ENCODE measurements around the gene BTBD1. TPM values are rescaled to one million over a fixed set of nuclear protein-coding genes. Genes with fewer than 3 reads are reported as not detected.
A peak's percentile ranks its signal among the peaks of the same experiment; 100 is the strongest.

BTBD1 gene
- 82.6 and 102 TPM in 2 replicates for total RNA-seq (2014; rRNA removed; shearing (Covaris generic))

DNA sequence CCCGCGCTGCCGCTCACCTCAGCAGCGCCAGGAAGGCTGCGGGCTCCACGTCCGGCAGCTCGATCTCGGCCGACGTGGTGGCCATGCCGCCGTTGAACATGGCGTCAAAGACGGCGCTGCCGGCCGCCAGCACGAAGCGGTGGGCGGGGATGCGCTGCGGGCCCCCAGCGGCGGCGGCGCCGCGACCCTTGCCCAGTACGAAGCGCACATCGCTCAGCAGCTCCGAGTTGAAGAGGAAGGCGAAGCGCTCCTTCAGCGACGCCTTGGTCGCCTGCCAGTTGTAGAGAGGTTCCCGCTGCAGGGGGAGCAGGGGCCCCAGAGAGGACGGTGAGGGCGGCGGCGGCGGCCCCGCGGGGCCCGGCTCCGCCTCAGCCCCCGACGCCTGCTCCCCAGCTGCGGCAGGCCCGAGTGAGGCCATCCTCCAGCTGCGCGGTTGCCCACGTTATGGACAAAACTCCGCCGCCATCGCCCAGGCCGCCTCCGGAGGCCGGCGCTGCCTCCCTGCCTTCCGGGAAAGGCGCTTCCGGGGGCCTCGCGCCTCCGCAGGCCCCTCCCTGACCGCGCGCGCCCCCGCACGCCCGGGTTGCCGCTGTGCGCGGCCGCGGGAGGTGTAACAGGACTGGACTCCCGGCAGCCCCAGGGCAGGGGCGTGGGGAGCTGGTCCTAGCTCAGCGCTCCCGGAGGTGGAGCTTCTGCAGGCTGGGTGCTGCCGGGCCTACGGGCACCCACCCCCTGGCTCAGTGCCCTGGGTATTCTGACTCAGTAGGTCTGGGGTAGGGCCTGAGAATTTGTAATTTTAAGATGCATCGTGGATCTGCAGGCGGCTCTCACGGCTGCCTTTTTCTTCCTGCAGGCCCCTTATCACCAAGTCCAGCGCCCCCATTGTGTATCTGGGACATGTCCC is at the start of gene BTBD1:
Gene BTBD1, minus strand, starts transcription at position 519 of the 904 bp plus-strand sequence. Its CDS starts 101 bp downstream, at position 418.
- peak; percentile 95 for DNase-seq (ENCODE audit: low read depth)

DNA sequence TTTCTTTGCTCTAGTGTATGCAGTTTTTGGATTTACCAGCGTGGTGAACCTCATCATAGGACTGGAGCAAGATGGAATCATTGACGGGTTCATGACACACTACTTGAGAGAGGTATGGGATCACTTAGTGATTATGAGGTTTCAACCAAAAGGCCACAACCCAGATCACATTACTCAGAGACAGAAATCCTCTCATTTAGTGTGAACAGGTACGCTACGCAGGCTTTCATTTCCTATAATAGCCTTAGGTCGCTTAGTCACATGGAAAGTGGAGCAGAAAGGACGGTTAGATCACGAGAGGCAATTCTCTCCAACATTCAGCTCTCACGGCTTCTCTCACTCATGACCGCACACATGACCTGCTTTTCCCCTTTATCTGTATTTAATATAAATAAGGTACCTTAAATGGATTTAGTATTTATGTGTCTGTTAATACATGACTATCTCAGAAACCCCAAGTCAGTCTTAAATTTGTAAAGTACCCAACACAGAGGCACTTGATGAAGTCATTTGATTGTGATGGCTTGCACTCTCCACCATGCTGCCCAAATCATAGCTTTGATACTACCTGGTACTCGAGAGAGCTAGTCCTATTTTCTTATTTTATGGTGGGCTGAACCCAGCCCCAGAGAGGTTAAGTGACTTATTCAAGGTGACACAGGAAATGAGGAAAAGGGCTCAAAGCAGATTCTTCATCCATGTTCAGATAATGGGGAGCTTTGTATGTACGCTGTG is 48.9 kb upstream of the BTBD1 start:
- no peak for DNase-seq (ENCODE audit: low read depth)

DNA sequence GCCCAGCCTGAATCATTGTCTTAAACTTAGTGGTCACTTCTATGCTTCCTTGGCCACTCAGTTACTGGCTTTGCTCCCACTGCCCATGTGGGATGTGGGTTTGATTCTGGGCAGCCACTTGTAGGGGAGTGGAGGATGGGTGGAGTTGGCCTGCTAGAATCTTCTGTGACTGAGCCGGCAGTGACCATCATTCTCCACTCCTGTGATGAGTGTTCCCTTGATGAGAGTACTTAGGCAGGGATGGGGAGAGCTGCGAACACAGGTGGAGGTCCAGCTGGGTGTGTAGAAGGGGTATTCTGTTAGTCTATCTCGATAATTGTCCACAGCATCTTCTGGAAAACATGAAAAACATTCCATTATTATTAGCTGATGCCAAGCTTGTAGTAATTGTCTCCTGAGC is 48.4 kb upstream of the BTBD1 start:
- no peak for DNase-seq (ENCODE audit: low read depth)

DNA sequence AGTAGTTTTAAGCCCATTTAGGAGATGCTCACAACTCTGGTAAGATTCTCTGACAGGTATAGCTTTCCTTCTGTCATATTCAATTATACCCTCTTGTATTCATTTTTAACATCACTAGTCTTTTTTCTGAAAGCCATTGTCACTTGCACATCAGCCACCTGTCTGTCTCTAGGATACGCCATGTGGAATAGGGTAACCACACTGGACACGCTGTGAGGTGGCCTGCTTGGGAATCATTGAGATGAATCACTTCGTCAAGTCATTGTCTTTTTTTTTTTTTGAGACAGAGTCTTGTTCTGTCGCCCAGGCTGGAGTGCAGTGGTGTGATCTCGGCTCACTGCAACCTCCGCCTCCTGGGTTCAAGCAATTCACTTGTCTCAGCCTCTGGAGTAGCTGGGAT is 47.8 kb upstream of the BTBD1 start:
- DNase-seq (ENCODE audit: low read depth), result no peak

DNA sequence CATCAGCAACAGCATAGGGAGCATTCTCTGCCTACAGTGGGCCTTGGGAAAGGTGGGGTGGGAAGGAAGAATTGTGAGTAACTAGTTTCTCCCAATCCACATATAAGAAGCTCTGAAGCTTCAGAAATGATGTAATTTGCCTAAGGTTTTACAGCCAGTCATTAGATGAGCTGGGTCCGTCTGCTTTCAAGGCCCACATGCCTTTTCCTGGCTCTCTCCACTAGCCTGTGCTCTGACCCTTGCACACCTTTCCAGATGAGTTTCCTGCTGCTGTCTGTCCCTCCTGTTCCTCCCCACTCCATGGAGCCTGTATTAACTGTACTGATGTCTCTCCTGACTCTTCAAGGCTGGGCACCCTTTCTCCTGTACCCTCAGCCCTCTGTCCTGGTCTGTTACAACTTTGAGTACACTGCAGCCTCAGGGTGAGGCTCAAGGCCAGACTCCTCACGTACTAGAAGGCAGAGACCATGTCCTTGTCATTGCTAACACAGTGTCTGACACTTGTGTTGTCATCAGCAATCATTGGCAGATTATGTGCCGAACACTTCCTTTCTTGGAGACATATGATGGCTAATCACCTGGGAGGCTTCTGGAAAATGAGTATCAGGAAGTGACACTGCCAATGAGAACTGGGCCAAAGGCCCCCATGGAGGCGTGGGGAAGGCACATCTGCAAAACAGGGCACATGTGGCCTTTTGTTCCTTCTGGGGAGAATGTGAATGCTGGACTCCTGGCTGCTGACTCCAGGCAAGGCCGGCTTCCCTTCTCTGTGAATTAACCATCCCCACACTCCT is 47.0 kb upstream of the BTBD1 start:
- DNase-seq (ENCODE audit: low read depth), result no peak

DNA sequence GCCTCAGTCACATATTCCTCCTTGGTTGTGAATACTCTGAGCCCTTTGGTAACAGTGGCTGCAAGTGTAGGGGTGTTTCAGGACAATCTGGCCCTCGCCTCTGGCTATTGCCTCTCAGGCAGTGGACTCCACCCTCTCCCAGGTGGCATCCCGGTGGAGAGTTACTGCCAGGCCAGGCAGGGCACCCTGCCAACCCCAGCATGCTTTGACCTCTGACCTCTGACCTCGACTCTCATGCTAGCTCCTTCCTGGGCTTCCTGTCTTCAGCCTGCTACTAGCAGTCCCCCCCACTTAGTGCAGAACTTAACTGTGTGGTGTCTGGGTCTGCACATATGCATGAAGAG is 45.9 kb upstream of the BTBD1 start:
- DNase-seq (ENCODE audit: low read depth), result no peak

DNA sequence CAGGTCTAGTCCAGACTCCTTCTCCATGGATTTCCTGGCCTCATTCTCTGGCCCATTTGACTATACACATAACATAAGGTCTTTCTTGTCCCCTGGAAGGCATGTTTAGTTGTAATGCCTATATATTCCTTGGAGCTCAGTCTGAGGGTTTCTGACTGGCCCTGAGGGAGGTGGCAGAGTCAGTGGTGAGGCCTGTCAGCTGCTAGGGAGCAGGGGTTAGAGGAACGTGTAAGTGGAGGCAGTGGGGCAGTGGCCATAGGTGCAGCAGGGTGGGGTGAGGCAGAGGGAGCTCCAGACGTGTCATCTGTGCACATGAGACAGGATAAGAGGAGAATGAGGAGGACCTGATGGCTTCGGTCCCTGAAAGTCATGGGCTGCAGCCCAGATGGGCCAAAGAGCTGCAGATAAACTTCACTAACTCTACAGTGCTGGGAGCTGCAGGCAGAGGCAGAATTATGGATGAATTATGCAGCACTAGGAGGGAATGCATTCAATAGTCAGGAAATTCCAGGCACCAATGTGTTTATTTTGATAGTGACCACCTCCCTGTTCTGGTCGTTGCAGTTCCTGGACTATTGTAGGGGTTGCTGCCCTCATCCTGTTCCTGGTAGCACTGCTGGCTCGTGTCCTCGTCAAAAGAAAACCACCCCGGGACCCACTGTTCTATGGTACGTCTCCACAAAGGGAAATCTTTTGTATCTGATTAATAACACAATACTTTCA is 45.3 kb upstream of the BTBD1 start:
- DNase-seq (ENCODE audit: low read depth), result peak; percentile 79

DNA sequence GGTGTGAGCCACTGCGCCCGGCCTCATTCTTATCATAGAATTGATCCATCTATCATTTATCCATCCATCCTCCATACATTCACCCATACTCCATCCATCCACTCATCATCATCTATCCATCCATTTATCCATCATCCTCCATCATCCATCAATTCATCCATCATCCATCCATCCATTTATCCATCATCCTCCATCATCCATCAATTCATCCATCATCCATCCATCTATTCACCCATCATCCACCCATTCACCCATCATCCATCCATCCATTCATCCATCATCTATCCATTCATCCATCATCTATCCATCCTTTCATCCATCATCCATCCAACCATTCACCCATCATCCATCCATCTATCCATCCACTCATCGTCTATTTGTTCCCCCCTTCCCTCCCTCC is 44.1 kb upstream of the BTBD1 start:
- DNase-seq (ENCODE audit: low read depth), result no peak

DNA sequence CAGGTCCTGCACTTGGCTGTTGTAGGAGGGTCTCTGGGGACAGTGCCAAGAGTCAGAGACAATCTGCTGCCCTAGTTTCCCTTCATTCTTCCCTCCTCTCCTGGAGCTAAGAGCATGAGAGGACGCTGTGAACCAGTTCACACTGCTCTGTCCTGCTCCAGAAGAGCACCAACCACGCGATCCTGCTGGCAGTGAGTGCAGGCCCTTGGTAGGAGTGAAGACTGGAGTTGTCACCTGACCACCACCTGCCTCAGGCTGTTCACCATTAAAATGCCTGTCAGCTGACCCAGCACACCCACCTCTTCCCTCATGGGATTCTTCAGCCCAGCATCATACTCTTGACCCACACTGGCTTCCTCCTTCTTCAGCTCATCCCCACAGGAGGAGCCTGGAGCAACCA is 43.3 kb upstream of the BTBD1 start:
- no peak for DNase-seq (ENCODE audit: low read depth)

DNA sequence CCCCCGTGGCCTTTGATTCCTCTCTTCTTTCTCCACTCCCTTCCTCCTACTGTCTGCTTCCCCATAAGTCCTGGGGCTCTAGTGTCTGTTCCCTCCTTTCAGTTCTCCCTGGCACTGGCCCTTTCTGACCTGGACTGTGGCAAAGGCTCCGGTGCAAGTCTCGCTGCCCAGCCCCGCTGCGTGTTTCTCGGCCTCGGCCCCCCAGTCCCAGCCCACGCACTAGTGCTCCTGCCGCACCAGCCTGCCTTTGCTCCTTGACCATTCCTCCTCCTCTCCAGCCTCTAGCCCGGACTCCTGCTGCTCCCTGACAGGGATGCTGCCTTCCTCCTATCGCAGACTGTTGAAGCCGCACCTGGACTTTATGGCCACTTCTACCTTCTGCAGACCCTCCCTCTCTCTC is 42.5 kb upstream of the BTBD1 start:
- no peak for DNase-seq (ENCODE audit: low read depth)

DNA sequence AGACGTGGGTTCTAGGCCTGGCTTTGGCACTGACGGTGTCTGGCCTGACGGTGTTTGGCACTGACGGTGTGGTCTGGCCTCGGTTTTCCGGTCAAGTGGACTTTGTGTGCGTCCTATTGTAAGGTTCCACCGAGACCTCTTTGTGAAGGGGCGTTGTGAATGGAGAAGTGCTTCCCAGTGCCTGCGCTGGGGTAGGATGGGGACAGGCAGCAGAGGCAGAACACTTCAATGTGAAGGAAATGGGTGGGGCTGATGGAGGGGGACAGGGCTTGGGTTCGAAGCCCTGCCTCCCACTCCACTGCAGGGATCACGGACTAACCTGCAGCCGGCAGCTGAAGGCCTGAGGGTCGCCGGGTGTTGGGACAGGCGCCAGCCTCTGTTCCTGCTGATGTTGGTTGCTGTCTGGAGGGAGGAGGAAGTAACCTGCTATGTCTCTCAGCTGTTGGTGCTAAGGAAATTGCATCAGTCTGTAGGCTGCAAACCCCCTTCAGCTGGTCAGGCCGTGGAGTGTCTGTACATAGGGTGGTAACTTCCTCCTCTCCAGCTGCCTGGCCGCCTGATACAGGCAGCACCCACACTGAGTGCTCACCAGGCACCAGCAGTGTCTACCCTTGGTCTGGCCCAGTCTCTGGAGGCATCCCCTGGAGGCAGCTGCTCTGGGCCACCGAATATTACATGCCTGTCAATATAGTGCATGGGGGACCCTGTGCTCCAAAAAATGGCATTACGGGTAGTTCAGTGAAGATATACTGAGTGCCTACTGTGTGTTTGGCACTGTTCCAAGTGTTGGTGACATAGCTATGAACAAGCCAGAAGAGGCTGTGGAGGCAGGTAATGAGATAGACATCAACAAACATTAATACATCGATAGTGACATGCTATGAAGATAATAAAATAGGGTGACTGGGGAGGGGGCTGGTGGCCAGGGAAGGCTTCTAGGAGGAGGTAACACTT is 41.5 kb upstream of the BTBD1 start:
- no peak for DNase-seq (ENCODE audit: low read depth)

DNA sequence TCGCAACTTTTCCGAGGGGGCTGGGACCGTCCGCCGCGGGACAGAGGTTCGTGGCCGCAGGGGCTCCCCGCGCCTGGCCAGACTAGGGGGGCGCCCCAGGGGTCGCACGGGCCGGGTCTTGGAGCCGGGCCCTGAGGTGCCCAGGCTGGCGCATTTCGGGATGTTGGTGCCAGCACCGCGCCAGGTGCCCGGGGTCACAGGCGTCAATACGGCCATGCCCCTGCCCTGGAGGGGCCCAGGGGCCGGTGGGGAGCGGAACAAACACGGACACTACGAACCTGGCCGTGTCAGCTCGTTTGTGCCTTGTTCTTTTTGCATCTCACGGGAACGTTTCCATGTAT is 40.8 kb upstream of the BTBD1 start:
- no peak for DNase-seq (ENCODE audit: low read depth)

DNA sequence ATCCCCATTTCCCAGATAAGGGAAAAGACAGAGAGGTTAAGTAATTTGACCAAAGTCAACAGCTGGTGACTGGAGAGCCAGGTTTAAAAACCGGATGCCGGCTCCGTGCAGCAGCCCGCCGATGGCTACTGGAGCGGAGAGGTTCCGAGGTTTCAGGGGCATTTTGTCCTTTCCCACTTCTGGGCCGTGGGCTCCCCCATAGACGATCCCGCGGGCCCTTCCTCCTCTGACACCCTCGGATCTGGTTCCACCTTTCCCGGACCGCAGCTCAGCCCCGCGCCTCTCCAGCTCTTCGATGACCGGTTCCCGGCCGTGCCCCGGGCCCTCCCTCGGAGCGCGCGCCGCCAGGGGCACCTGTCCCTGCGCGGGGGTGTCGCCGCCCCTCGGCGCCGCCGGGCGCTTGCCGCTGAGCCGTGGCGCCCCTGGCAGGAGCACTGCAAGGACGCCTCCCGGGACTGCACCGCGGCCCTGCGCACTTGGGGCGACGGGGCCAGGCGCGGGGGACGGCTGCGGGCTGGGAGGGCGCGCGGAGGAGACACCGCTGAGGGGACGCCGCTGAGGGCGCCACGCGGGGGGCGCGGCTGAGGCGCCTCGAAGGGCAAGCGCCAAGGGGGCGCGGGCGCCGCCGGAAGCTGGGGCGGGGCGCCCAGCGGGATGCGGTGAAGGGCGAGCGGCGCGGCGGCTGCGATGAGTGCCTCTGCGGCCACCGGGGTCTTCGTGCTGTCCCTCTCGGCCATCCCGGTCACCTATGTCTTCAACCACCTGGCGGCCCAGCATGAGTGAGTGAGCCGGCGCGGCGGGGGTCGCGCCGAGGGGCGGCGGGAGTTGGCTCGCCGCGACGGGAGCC is 40.2 kb upstream of the BTBD1 start, which contains the start of gene TM6SF1:
Gene TM6SF1, plus strand, starts transcription at position 652 of the 847 bp plus-strand sequence. Its CDS starts 36 bp downstream, at position 688.
- DNase-seq (ENCODE audit: low read depth), result no peak

DNA sequence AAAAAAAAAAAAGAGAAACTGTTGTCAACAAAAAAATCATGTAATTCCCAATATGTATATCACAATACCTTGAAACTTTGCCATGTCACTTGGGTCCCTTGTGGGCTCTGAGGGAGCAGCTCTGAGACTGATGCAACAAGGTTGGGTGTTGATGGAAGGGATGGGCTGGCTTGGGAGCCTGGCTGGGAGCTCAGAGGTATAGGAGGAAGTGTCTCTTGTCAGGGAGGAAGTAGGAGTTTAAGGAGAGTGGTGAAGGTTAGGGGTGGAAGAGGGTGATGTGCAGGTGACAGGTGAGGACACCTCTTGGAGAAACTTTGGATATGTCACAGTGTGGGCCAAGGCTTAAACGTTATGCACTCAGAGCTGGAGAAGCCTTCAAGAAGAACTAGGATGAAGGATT is 38.4 kb upstream of the BTBD1 start:
- DNase-seq (ENCODE audit: low read depth), result no peak

DNA sequence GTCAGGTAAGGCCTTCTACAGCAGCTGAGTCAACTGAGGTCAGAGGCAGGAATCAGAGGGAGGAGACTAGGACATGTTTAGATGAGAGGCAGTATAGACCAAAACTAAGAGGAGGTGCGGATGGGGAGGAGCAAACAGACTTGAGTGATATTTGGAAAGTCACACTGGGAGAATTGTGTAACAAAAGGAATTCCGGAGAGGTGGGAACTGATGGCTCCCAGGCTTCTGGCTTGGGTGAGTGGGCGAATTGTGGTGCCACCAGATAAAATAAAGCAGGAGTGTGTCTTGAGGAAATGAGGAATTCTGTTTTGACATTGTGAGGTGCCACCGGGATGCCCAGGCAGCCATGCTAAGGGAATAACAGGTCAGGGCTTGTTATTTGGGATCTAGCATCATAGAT is 37.1 kb upstream of the BTBD1 start:
- no peak for DNase-seq (ENCODE audit: low read depth)

DNA sequence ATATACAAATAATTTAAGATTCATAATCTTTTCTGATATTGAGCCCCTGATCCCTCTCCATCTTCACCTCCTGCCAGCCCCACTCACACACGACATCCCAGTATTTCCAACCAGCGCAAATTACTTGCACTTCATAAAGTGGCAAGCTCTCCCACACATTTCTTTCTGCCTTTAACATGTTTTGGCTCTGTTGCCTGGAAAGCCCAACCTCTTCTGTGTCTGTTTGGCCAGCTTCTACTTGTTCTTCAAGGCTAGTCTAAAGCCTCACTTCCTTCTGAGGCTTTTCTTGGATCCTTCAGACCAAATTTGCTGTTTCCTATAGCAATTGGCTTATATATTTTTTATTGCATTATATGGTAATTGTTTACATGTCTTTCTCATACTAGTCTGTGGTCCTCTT is 35.3 kb upstream of the BTBD1 start:
- DNase-seq (ENCODE audit: low read depth), result no peak

DNA sequence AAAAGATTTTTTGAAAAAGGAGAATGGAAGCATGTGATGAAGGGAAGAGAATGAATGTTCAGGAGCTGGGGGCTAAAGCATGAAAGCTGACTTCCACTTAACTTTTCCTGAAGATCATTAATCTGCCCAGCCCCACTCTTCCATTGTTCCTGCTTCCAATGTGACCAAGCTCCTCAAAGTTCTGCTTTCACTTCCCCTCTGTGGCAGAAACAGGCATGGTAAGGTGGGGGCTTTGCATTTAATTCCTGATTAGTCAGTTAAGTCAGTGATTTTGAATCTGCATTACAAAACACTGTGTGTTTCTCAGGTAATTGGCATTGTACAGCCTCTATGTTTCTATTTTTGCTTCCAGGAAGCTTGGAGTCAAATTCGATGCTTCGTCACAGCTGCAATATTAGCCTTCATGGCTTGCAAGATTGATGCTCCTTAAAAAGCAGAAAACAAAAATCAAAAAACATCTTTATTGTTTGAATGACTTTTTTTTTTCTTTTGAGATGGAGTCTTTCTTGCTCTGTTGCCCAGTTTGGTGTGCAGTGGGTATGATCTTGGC is 33.1 kb upstream of the BTBD1 start:
- DNase-seq (ENCODE audit: low read depth), result no peak

DNA sequence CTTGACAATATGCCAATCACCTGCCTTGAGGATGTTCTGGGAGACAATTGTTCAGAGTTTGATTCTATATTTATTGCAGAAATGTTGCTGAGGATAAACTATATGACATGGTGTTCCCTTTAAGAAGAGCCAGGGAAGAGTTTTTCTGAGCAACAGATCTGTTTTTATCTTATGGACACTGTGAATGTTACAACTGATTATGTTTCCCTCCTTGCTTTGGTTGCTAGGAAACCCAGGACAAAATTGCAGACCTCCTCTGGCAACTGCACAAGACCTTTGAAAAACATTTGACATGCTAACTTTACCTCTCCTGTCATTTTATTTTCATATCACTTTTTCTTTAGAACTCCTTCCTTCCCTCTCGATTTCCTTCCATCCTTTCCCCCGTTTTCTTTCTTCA is 32.2 kb upstream of the BTBD1 start:
- no peak for DNase-seq (ENCODE audit: low read depth)

DNA sequence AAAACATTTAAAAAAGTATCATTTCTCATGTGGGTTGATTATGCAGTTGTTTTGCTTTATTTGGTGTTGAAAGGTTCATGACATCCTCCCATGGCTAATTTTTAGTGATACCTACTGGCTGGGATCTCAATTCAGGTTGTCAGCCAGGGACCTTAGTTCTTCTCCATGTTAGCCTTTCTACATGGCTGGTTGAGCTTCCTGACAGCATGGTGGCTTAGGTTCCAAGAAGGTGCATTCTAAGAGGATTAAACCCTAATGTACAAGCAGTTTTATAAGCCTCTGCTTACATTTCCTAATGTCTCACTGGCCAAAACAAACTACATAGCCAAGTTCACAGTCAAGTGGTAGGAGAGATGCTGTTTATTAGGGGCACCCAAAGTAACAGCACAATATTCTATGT is 31.0 kb upstream of the BTBD1 start:
- DNase-seq (ENCODE audit: low read depth), result no peak
